ENCODE data around the gene CNTFR. TPM values are rescaled to one million over a fixed set of nuclear protein-coding genes. Genes with fewer than 3 reads are reported as not detected.
A peak's percentile ranks its signal among the peaks of the same experiment; 100 is the strongest.
"Not testable (repeated sequence)": the region's sequence is repeated elsewhere in the genome, so short reads cannot be mapped to it uniquely, and the experiment has no call there.

The CNTFR gene, protein sequence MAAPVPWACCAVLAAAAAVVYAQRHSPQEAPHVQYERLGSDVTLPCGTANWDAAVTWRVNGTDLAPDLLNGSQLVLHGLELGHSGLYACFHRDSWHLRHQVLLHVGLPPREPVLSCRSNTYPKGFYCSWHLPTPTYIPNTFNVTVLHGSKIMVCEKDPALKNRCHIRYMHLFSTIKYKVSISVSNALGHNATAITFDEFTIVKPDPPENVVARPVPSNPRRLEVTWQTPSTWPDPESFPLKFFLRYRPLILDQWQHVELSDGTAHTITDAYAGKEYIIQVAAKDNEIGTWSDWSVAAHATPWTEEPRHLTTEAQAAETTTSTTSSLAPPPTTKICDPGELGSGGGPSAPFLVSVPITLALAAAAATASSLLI
- polyA plus RNA-seq = not detected

DNA sequence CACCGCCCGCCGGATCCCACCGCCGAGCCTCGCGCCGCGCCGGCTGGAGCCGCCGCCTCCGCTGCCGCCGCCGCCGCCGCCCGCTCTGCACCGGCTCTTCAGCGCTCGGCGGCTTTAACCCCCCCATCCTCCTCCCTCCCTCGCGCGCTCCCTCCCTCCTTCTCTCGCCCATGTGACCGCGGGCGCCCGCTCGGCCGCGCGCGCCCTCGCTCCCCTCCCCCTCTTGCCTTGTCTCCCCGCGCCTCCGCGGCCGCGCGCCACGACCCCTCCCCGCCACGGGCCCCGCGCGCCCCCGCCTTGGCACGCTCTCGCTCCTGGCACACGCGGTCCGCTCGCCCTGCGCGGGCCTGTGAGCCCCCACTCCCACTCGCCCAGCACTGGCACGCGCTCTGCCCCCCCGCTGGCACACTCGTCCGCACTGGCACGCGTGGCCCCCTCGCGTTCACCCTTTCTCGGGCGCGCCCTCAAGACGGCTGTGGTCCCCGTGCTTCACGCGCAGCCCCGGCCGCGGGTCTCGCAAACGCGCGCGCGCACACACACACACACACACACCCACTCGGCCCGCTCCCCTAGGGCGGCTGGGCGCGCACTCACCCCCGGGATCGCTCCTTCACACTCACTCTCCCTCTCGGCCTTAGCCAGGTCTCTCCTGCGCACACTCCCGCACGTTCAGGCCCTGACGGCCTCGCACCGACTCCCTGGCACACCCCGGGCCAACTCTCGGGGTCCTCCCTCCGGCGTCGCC lies at the start of gene CNTFR:
Gene CNTFR, minus strand, starts transcription at position 89 of the 745 bp plus-strand sequence. CDS start 20,743 bp downstream, outside the sequence.
- peak within 1 kb of the TSS; percentile 42 to 94 (median 84) for H3K4me3 Mint-ChIP-seq
- H3K36me3 Mint-ChIP-seq = no peaks in the 10 kb centered on the region
- peak within 1 kb of the TSS in 1 of 3 donors; percentile 91 for H3K27ac Mint-ChIP-seq
- peaks cover 0 to 25% (median 20%) of the 10 kb centered on the region in 3 donors for H3K4me1 Mint-ChIP-seq
- no peaks in the 10 kb centered on the region for H3K9me3 Mint-ChIP-seq
- H3K27me3 Mint-ChIP-seq = peaks cover 73% of the 10 kb centered on the region

DNA sequence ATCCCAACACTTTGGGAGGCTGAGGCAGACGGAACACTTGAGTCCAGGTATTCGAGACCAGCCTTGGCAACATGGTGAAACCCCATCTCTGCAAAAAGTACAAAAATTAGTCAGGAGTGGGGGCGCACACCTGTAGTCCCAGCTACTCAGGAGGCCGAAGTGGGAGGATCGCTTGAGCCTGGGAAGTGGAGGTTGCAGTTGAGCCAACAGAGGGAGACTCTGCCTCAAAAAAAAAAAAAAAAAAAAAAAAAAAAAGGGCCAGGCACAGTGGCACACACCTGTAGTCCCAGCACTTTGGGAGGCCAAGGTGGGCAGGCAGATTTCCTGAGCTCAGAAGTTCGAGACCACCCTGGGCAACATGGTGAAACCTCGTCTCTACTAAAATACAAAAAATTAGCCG lies 49.8 kb upstream of the CNTFR start:
- not testable (repeated sequence) for H3K9me3 Mint-ChIP-seq, H3K36me3 Mint-ChIP-seq, H3K27me3 Mint-ChIP-seq
- peak overlapping the region in 1 of 4 donors; percentile 89 for H3K4me3 Mint-ChIP-seq
- H3K4me1 Mint-ChIP-seq = peaks cover 15 to 22% (median 20%) of the 10 kb centered on the region in 3 donors
- peak overlapping the region in 2 of 3 donors; percentile 49 to 97 for H3K27ac Mint-ChIP-seq

DNA sequence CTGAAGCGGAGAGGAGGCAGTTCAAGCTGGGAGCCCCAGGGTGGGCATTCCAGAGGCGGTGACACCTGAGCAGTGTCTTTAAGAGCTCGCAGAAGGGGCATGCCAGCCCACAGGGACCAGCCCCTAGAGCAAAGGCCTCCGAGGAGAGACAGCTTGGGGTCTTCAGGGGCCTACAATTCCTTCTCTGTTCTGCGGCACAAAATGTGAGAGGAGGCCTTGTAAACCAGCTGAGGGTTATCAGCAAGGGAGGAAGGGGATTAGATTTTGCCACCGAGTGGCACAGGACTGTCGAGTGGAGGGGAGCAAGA lies 48.6 kb upstream of the CNTFR start:
- H3K27me3 Mint-ChIP-seq = no peaks in the 10 kb centered on the region
- H3K9me3 Mint-ChIP-seq = no peaks in the 10 kb centered on the region
- H3K4me1 Mint-ChIP-seq = peaks cover 19 to 26% (median 25%) of the 10 kb centered on the region in 3 donors
- peaks cover 1% of the 10 kb centered on the region for H3K36me3 Mint-ChIP-seq
- H3K4me3 Mint-ChIP-seq = peak overlapping the region; percentile 87 to 95 (median 90)
- H3K27ac Mint-ChIP-seq = peak overlapping the region; percentile 49 to 97 (median 91)

DNA sequence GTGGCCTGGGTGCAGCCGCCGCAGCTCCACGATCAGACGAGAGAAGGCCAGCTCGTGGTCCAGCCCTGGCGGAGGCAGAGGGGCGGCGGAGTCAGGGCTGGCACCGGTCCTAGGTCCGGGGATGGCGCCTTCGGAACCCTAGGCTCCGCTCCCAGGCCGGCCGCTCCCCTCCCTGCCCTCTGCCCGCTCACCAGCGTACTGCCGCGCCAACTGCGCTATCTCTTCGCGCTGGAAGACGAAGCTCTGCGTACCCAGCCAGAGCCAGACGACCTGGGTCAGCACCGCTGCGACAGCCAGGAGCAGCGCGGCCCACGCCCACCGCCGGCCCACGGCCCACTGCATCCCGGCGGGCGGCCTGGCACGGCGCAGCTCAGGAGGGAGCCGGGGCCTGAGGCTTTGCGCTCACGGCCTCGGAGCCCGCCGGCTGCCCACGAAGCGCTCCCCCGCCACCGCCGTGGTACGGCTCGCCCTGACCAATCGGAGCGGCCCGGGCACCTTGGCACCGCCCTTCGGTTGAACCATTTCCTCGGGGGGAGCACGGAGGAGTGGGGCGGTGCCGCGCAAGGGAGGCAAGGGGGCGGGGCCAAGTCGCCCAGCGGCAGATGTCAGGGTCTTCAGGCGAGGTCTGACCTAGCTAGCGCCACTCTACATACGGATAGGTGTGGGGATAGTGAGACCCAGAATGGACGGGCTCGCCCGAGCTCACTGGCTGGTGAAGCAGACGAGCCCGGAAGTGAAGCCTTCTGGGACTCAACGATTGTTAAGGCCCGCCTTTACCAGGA lies 48.0 kb upstream of the CNTFR start, which contains the start of gene SIGMAR1:
Gene SIGMAR1, minus strand, starts transcription at position 432 of the 782 bp plus-strand sequence. Its CDS starts 90 bp downstream, at position 342.
- peak within 1 kb of the TSS; percentile 87 to 95 (median 90) for H3K4me3 Mint-ChIP-seq
- H3K9me3 Mint-ChIP-seq = no peaks in the 10 kb centered on the region
- H3K4me1 Mint-ChIP-seq = peaks cover 19 to 26% (median 25%) of the 10 kb centered on the region in 3 donors
- peak within 1 kb of the TSS; percentile 66 to 97 (median 91) for H3K27ac Mint-ChIP-seq
- peaks cover 1% of the 10 kb centered on the region for H3K36me3 Mint-ChIP-seq
- no peaks in the 10 kb centered on the region for H3K27me3 Mint-ChIP-seq

DNA sequence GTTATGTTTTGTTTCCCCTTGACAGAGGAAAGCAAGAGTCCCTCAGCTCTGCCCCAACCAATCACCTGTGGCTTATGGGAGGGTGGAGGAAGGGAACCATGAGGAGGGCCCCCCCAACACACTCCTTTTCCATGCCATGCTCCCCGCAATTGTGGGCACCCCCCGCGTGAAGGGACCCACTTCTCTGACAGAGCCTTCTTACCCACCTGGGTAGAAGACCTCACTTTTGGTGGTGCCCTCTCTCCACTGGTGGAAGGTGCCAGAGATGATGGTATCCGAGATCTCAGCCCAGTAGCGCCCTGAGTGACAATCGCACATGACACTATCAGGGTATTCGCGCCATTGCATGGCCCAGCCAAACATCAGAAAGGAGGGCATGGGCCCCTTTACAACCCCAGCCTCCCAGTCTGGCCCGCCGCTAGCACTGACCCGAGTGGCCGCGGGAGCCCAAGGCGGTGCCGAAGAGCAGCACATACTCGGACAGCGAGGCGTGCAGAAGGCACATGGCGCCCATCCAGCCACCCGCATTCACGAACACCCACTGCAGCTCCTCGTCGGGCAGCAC lies 47.3 kb upstream of the CNTFR start:
- Mint-ChIP-seq H3K36me3 (peaks cover 1% of the 10 kb centered on the region), H3K4me1 (peaks cover 19 to 26% (median 25%) of the 10 kb centered on the region in 3 donors), H3K27ac (peak overlapping the region; percentile 39 to 97 (median 66)), H3K4me3 (peak overlapping the region; percentile 78 to 95 (median 90)), H3K27me3 (no peaks in the 10 kb centered on the region), H3K9me3 (no peaks in the 10 kb centered on the region)

DNA sequence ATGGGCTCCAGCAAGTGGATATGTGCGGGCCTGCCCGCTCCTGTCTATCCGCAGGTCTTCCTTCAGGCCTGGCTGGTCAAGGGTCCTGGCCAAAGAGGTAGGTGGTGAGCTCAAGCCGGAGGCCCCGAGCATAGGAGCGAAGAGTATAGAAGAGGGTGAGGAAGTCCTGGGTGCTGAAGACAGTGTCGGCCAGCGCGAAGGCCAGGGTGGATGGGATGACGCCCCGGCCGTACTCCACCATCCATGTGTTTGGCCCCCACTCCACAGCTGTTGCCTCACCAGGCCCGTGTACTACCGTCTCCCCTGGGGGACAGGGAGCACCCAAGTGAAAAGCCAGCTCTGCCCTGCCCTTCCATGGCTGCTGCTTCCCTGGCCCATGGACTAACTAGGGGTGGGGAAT lies 46.0 kb upstream of the CNTFR start:
- Mint-ChIP-seq H3K4me1 (peaks cover 19 to 26% (median 25%) of the 10 kb centered on the region in 3 donors), H3K4me3 (peak overlapping the region in 3 of 4 donors; percentile 65 to 87 (median 65)), H3K27me3 (no peaks in the 10 kb centered on the region), H3K36me3 (no peaks in the 10 kb centered on the region), H3K9me3 (no peaks in the 10 kb centered on the region), H3K27ac (no peak overlapping the region)

DNA sequence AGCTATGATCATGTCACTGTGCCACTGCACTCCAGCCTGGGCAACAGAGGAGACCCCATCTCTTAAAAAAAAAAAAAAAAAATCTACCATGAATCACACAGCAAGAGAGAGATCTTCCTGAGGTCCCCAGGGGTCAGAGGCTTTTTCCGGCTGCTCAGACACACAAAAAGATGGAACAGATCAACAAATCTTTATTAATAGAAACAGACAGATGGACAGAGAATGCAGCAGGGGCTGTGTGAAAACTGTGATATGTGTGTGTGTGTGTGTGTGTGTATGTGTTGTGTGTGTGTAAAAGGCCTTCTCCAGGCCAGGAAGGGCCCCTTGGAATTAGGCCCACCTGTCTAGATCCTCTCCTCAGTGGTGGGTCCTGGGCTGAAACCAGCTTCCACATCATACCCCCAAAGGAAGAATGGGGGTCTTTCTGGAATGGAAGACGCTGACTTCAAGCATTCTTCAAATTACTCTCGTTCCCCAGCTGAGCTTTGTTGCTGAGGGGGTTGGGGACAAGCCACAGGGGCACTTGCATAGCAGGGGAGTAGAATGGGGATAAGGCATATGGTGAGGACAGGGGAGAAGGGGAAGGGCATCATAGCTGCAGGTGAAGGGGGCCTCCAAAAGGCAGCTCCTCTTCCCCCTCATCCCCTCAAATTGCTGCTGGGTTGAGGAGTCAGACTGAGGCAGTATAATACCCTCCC lies 45.2 kb upstream of the CNTFR start:
- Mint-ChIP-seq H3K9me3 (no peaks in the 10 kb centered on the region), H3K36me3 (peaks cover 3% of the 10 kb centered on the region), H3K27me3 (peaks cover 9% of the 10 kb centered on the region), H3K27ac (peak overlapping the region in 1 of 3 donors; percentile 35), H3K4me3 (no peak overlapping the region), H3K4me1 (peaks cover 19 to 26% (median 25%) of the 10 kb centered on the region in 3 donors)

DNA sequence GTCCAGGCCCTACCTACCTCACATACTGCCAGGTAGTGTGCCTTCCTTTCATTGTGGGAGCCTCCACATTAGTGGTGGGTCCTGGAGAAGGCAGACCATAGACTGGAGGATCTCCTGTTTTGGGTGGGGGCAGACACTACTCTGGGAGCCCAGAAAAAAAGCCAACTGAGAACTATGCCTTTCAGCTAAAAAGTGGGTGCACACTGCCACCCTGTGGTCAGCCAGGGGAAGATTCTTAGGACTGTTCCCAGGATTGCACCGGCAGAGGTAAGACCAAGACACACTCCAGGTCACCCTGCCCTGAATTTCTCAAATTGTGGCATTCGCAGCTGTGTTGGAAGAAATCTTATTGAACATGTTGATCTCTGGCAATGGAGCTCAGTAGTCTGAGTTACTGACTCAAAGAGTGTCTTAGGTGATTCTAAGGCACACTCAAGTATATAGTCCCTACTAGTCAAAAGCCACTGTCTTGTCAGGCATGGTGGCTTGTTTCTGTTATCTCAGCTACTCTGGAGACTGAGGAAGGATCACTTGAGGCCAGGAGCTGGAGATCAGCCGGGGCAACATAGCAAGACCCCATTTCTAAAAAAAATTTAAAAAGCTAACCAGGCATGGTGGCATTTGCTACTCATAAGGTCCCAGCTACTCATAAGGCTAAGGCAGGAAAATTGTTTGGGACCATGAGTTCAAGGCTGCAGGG lies 44.5 kb upstream of the CNTFR start:
- peak overlapping the region in 2 of 3 donors; percentile 22 to 31 for H3K27ac Mint-ChIP-seq
- H3K27me3 Mint-ChIP-seq = peaks cover 15% of the 10 kb centered on the region
- H3K9me3 Mint-ChIP-seq = no peaks in the 10 kb centered on the region
- peak overlapping the region in 1 of 4 donors; percentile 53 for H3K4me3 Mint-ChIP-seq
- H3K36me3 Mint-ChIP-seq = peaks cover 3% of the 10 kb centered on the region
- H3K4me1 Mint-ChIP-seq = peaks cover 19 to 30% (median 25%) of the 10 kb centered on the region in 3 donors

DNA sequence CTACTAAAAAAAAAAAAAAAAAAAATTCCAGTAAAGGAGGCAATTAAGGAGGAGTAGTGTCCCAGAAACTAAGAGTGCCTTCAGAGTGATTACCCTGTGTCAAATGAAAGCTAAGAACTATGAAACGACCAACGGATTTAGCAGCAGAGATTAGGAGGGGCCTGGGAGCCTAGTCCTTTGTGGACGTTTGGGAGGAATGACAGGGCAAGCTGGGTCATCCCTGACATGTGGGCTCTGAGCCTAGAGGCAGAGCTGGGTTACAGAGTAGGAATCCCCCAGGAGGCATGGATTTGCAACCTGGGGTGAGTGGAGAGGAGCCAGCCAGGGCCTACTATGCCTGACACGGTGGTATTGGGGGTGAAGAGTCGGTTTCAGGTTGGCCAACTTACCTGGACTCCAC lies 43.6 kb upstream of the CNTFR start:
- H3K4me3 Mint-ChIP-seq = no peak overlapping the region
- H3K27me3 Mint-ChIP-seq = peaks cover 20% of the 10 kb centered on the region
- no peaks in the 10 kb centered on the region for H3K9me3 Mint-ChIP-seq
- peaks cover 3% of the 10 kb centered on the region for H3K36me3 Mint-ChIP-seq
- peaks cover 18 to 29% (median 22%) of the 10 kb centered on the region in 3 donors for H3K4me1 Mint-ChIP-seq
- H3K27ac Mint-ChIP-seq = no peak overlapping the region

DNA sequence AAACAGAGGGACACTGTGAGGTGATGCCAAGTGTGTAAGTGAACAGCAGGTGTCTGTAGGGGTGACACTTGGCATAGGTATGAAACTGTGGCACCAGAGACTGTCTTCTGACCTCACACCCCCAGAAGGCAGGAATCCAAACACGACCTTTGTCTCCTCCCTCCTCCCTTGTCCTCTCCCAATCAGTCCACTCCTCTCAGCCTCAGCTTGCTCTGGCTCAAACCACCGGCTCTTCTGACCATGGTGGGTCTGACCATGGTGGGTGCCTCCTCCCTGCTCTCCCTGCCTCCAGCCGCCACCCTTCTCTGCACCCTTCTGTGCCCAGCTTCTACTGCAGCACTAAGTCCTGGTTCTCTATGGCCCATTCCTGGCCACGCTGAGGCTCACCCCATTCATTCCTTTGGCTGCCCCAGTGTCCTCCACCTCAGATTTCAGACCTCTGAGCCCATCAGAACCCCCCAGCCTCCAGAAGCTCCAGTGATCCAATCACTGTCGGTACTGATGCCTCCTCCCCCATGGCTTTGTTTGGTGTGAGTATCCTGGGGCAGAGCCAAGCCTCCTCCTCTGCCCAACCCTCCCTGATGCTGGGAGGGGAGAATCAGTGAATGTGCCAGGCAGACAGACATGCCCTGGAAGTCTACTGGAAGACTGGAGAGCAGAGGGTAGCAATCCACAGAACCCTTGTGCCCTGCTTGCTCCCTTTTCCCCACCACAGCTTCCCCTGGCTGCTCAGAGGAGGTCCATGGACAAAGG lies 41.1 kb upstream of the CNTFR start:
- peak overlapping the region in 3 of 4 donors; percentile 68 to 74 (median 71) for H3K4me3 Mint-ChIP-seq
- peaks cover 40% of the 10 kb centered on the region for H3K27me3 Mint-ChIP-seq
- H3K4me1 Mint-ChIP-seq = peaks cover 10 to 16% (median 10%) of the 10 kb centered on the region in 3 donors
- H3K27ac Mint-ChIP-seq = no peak overlapping the region
- H3K9me3 Mint-ChIP-seq = no peaks in the 10 kb centered on the region
- H3K36me3 Mint-ChIP-seq = peaks cover 3% of the 10 kb centered on the region

DNA sequence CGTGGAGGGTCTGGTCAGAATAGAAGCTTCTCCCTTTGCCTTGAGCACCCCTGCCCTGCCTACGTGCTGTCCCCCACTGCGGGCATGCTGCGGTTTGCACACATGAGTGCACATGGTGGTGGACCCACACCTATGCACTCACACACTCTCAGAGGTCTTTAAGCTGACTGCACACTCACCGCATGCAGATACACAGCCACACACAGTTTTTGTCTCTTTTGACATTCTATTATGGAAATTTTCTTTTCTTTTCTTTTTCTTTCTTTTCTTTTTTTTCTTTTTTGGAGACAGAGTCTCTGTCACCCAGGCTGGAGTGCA lies 39.9 kb upstream of the CNTFR start:
- peak overlapping the region; percentile 71 to 94 (median 80) for H3K4me3 Mint-ChIP-seq
- no peaks in the 10 kb centered on the region for H3K9me3 Mint-ChIP-seq
- peaks cover 47% of the 10 kb centered on the region for H3K27me3 Mint-ChIP-seq
- H3K36me3 Mint-ChIP-seq = peaks cover 3% of the 10 kb centered on the region
- no peak overlapping the region for H3K27ac Mint-ChIP-seq
- peaks cover 9 to 14% (median 10%) of the 10 kb centered on the region in 3 donors for H3K4me1 Mint-ChIP-seq

DNA sequence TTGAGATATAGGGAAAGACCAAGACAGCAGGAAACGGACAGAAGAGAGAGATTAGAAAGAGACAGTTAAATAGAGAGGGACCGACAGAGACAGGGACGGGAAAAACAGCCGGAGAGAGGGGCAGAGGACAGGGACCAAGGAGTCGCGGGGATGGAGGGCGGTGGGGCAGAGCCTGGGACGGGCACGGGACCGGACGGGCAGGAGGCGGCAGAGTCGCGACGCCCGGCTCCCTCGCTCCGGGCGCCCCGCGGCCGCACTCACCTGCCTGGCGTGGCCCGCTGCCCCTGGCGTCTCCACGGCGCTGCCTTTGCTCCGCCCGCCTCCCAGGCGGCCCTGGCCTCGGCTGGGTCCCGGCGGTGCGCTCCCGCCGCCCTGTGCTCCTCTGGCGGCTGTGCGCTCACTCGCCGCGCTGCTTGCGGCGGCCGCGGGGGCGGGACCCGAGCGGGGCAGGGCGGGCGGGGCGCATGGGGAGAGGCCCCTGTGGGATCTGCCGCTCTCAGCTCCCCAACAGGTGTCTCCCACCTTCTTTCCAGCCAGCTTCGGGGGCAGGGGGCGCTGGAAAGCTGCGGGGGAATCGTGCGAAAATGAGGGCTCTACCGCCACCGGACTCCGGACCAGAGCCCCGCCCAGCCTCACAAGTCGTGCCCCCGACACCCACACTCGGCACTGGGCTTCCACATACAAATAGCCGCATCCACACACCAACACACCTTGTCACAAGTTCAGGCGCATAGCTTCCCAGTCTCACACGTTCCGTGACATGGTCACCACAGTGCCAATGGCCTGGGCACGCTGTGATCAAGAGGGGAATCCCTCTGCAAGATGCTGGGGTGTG lies 39.3 kb upstream of the CNTFR start, which contains the start of gene ARID3C:
Gene ARID3C, minus strand, starts transcription at position 411 of the 835 bp plus-strand sequence. CDS start 1,052 bp downstream, outside the sequence.
- Mint-ChIP-seq H3K36me3 (peaks cover 3% of the 10 kb centered on the region), H3K4me3 (peak within 1 kb of the TSS; percentile 71 to 94 (median 86)), H3K27me3 (peaks cover 52% of the 10 kb centered on the region), H3K27ac (peak within 1 kb of the TSS in 1 of 3 donors; percentile 21), H3K9me3 (no peaks in the 10 kb centered on the region), H3K4me1 (peaks cover 8 to 16% (median 11%) of the 10 kb centered on the region in 3 donors)
